H1 (cell line): ENCODE results near the gene PRKCSH. TPM values are rescaled to one million over a fixed set of nuclear protein-coding genes. Genes with fewer than 3 reads are reported as not detected.

Experiments
- CTCF ChIA-PET: fragments of 300-600 bp; sonication (Branson Sonifier 250); formaldehyde crosslinking; loops from one replicate; lab custom pipeline; 2021; ENCODE audit not compliant: partially characterized antibody; lab: Charles Lee
- POLR2A ChIA-PET: fragments of 300-600 bp; sonication (Branson Sonifier 250); formaldehyde crosslinking; loops from one replicate; lab custom pipeline; 2021; ENCODE audit warnings: inconsistent platforms; ENCODE audit not compliant: partially characterized antibody; lab: Charles Lee
- DNase-seq, 2 experiments: peaks; one replicate each; pipeline versions ENCODE4 v3.0.0 to v3.0.0-alpha.2; 2010 to 2022; ENCODE audit warnings: low spot score in 2 of 2, low read depth in 1 of 2, mixed read lengths in 1 of 2
- FAIRE-seq: peaks from 2 replicates; lab custom pipeline; 2011; peaks lifted over from hg19 to GRCh38; lab: Jason Lieb, UNC
- H2AFZ ChIP-seq: 2 replicates; pipeline ENCODE4 v1.8.1; 2012; ENCODE audit warnings: low read length, inconsistent platforms
- H2AK5ac ChIP-seq: 2 replicates; pipeline ENCODE4 v1.6.1; 2013; ENCODE audit warnings: low read depth, low read length
- H2BK120ac ChIP-seq: replicated peaks from 2 replicates; pipeline ENCODE3; 2013; ENCODE audit warnings: low read depth, low read length, inconsistent platforms
- H2BK12ac ChIP-seq: 2 replicates; pipeline ENCODE4 v1.6.1; 2013; ENCODE audit warnings: low read depth, low read length
- H2BK15ac ChIP-seq: 2 replicates; pipeline ENCODE4 v1.6.1; 2013; ENCODE audit warnings: low read length
- H2BK20ac ChIP-seq: 2 replicates; pipeline ENCODE4 v1.6.1; 2013; ENCODE audit warnings: low read length
- H2BK5ac ChIP-seq: 2 replicates; pipeline ENCODE4 v1.6.1; 2013; ENCODE audit warnings: low read depth, low read length
- H3K14ac ChIP-seq: 2 replicates; pipeline ENCODE4 v1.6.1; 2013; ENCODE audit warnings: inconsistent platforms; ENCODE audit not compliant: insufficient read length
- H3K18ac ChIP-seq: 2 replicates; pipeline ENCODE4 v1.6.1; 2013; ENCODE audit warnings: low read length; ENCODE audit errors: extremely low read depth
- H3K23ac ChIP-seq: 2 replicates; pipeline ENCODE4 v1.6.1; 2013; ENCODE audit warnings: inconsistent platforms; ENCODE audit not compliant: insufficient read length
- H3K23me2 ChIP-seq: 2 replicates; pipeline ENCODE4 v1.6.1; 2013; ENCODE audit warnings: low read depth, low read length
- H3K27ac ChIP-seq: 2 replicates; pipeline ENCODE4 v1.6.1; 2011; ENCODE audit warnings: low read depth, low read length, inconsistent platforms
- H3K27me3 ChIP-seq, 4 experiments: replicated peaks in 1 of 4; 1 replicate in 1 of 4; 2 replicates in 3 of 4; pipeline versions ENCODE4 v1.6.1 to v1.8.1; 2011 to 2013; ENCODE audit warnings: low read length in 3 of 4, mild to moderate bottlenecking in 3 of 4, inconsistent platforms in 2 of 4, mixed read lengths in 2 of 4, moderate library complexity in 1 of 4; ENCODE audit not compliant: control insufficient read depth in 3 of 4, insufficient read depth in 3 of 4; ENCODE audit errors: extremely low read depth in 1 of 4
- H3K36me3 ChIP-seq, 4 experiments: 2 replicates each; pipeline versions ENCODE4 v1.6.1 to v1.8.1; 2011 to 2013; ENCODE audit warnings: mild to moderate bottlenecking in 4 of 4, low read length in 3 of 4, moderate library complexity in 2 of 4, control low read depth in 1 of 4, inconsistent platforms in 1 of 4; ENCODE audit not compliant: insufficient read depth in 4 of 4, control insufficient read depth in 2 of 4
- H3K4ac ChIP-seq: replicated peaks from 2 replicates; pipeline ENCODE3; 2013; ENCODE audit warnings: low read length, low read depth, mixed read lengths, inconsistent platforms; ENCODE audit not compliant: insufficient read length
- H3K4me1 ChIP-seq, 4 experiments: replicated peaks in 1 of 4; 1 replicate in 1 of 4; 2 replicates in 3 of 4; pipeline versions ENCODE4 v1.6.1 to v1.8.1; 2011 to 2013; ENCODE audit warnings: low read length in 3 of 4, inconsistent platforms in 2 of 4, mixed read lengths in 1 of 4; ENCODE audit not compliant: insufficient read depth in 4 of 4, control insufficient read depth in 3 of 4
- H3K4me2 ChIP-seq, 2 experiments: 2 replicates each; pipeline versions ENCODE4 v1.6.1 to v1.8.1; 2011 to 2013; ENCODE audit warnings: low read depth in 2 of 2, low read length in 2 of 2, control low read depth in 1 of 2, inconsistent platforms in 1 of 2, mild to moderate bottlenecking in 1 of 2; ENCODE audit not compliant: insufficient read depth in 1 of 2
- H3K4me3 ChIP-seq, 4 experiments: fragments of 200-600, 300-600 bp in 1 of 4; sonication (generic), shearing (Covaris generic), sonication (Bioruptor Twin) in 1 of 4; 2 replicates each; pipeline versions ENCODE4 v1.5.1 to v1.8.1; 2011 to 2016; ENCODE audit warnings: low read length in 4 of 4, low read depth in 3 of 4, control low read depth in 2 of 4, inconsistent platforms in 2 of 4, mild to moderate bottlenecking in 2 of 4, mixed read lengths in 1 of 4, moderate library complexity in 1 of 4; ENCODE audit not compliant: insufficient read depth in 2 of 4; ENCODE audit errors: extremely low read depth in 1 of 4
- H3K56ac ChIP-seq: replicated peaks from 2 replicates; pipeline ENCODE3; 2013; ENCODE audit warnings: low read depth, mild to moderate bottlenecking, mixed read lengths, low read length, inconsistent platforms; ENCODE audit not compliant: insufficient read length
- H3K79me1 ChIP-seq: 2 replicates; pipeline ENCODE4 v1.6.1; 2013; ENCODE audit warnings: low read depth, low read length, control low read depth
- H3K79me2 ChIP-seq, 2 experiments: 2 replicates each; pipeline versions ENCODE4 v1.6.1 to v1.8.1; 2012 to 2013; ENCODE audit warnings: low read length in 2 of 2, mild to moderate bottlenecking in 2 of 2, inconsistent platforms in 1 of 2; ENCODE audit not compliant: insufficient read depth in 2 of 2, control insufficient read depth in 1 of 2
- H3K9ac ChIP-seq, 4 experiments: replicated peaks in 1 of 4; 1 replicate in 1 of 4; 2 replicates in 3 of 4; pipeline versions ENCODE4 v1.6.1 to v1.8.1; 2011 to 2013; ENCODE audit warnings: low read depth in 3 of 4, low read length in 3 of 4, control low read depth in 2 of 4, mild to moderate bottlenecking in 2 of 4, moderate library complexity in 2 of 4, inconsistent platforms in 1 of 4; ENCODE audit errors: extremely low read depth in 1 of 4
- H3K9me3 ChIP-seq, 2 experiments: 2 replicates each; pipeline versions ENCODE4 v1.6.1 to v1.8.1; 2012 to 2013; ENCODE audit warnings: mild to moderate bottlenecking in 2 of 2, moderate library complexity in 2 of 2, control low read depth in 1 of 2, inconsistent platforms in 1 of 2, low read depth in 1 of 2, low read length in 1 of 2, mixed read lengths in 1 of 2; ENCODE audit not compliant: insufficient read depth in 2 of 2
- H4K20me1 ChIP-seq, 2 experiments: replicated peaks in 1 of 2; 2 replicates each; pipeline versions ENCODE3 to v1.8.1; 2011 to 2013; ENCODE audit warnings: inconsistent platforms in 2 of 2, low read length in 2 of 2, mild to moderate bottlenecking in 1 of 2; ENCODE audit not compliant: insufficient read depth in 2 of 2, control insufficient read depth in 1 of 2
- H4K5ac ChIP-seq: 2 replicates; pipeline ENCODE4 v1.6.1; 2013; ENCODE audit warnings: low read length, low read depth, mixed read lengths, inconsistent platforms; ENCODE audit not compliant: insufficient read length
- H4K8ac ChIP-seq: 2 replicates; pipeline ENCODE4 v1.8.0; 2013; ENCODE audit warnings: mild to moderate bottlenecking, moderate library complexity, low read length, inconsistent platforms; ENCODE audit not compliant: insufficient read depth; ENCODE audit errors: extremely low read depth
- H4K91ac ChIP-seq: replicated peaks from 2 replicates; pipeline ENCODE3; 2013; ENCODE audit warnings: low read length, mixed read lengths, inconsistent platforms; ENCODE audit not compliant: insufficient read length
- CHD1 ChIP-seq: IDR thresholded peaks from 2 replicates; pipeline ENCODE4 v1.6.1; 2012; ENCODE audit warnings: low read depth, low read length, improper control_type of control experiment
- CREB1 ChIP-seq: IDR thresholded peaks from 2 replicates; pipeline ENCODE4 v1.6.1; 2012; ENCODE audit warnings: inconsistent platforms
- E2F6 ChIP-seq: IDR thresholded peaks from 2 replicates; pipeline ENCODE4 v1.6.1; 2012; ENCODE audit warnings: inconsistent platforms
- EGR1 ChIP-seq: IDR thresholded peaks from 2 replicates; pipeline ENCODE4 v1.6.1; 2011; ENCODE audit warnings: low read depth, low read length, borderline replicate concordance
- GABPA ChIP-seq: IDR thresholded peaks from 2 replicates; pipeline ENCODE4 v1.6.1; 2011; ENCODE audit warnings: mild to moderate bottlenecking, low read length, moderate library complexity, borderline replicate concordance; ENCODE audit not compliant: insufficient read depth
- GTF2F1 ChIP-seq: IDR thresholded peaks from 2 replicates; pipeline ENCODE4 v1.6.1; 2012; ENCODE audit warnings: low read depth, low read length, improper control_type of control experiment, borderline replicate concordance
- MAX ChIP-seq: IDR thresholded peaks from 2 replicates; pipeline ENCODE4 v1.6.1; 2012; ENCODE audit warnings: inconsistent platforms
- NRF1 ChIP-seq: IDR thresholded peaks from 2 replicates; pipeline ENCODE4 v1.6.1; 2011; ENCODE audit warnings: mild to moderate bottlenecking, low read depth, low read length, improper control_type of control experiment
- RAD21 ChIP-seq, 2 experiments: IDR thresholded peaks in 1 of 2; conservative IDR thresholded peaks in 1 of 2; 2 replicates each; pipeline ENCODE4 v1.6.1; 2011; ENCODE audit warnings: low read depth in 2 of 2, low read length in 2 of 2, improper control_type of control experiment in 1 of 2, inconsistent platforms in 1 of 2, mild to moderate bottlenecking in 1 of 2, moderate library complexity in 1 of 2
- SP1 ChIP-seq: IDR thresholded peaks from 2 replicates; pipeline ENCODE4 v1.6.1; 2011; ENCODE audit warnings: low read depth, low read length
- WGBS, 2 experiments: shearing (Covaris generic) in 1 of 2; methylation state at CpG; one replicate each; pipeline versions ENCODE4 v1.1.6 to v1.1.7; 2013 to 2015; ENCODE audit warnings: low lambda C conversion rate in 2 of 2, mixed read lengths in 2 of 2, inconsistent platforms in 1 of 2, low coverage in 1 of 2, missing lambda C conversion rate in 1 of 2; ENCODE audit not compliant: insufficient replicate concordance in 2 of 2, insufficient coverage in 1 of 2, insufficient read length in 1 of 2; ENCODE audit errors: extremely low coverage in 1 of 2, missing lambda C conversion rate in 1 of 2; 5-methylcytosine and 5-hydroxymethylcytosine counted together
- polyA plus RNA-seq, 7 experiments: library from polyadenylated mRNA; depleted of rRNA in 3 of 7; stranded (reverse) in 5 of 7; unstranded in 2 of 7; fragments of >200 nt in 5 of 7; fragments of 200-250 nt in 2 of 7; gene quantifications; 1 replicate in 5 of 7; 2 replicates in 1 of 7; 4 replicates in 1 of 7; pipeline versions ENCODE4 v1.2.1 to v1.2.3, GENCODE V29; 2011 to 2013; ENCODE audit warnings: missing spikeins in 2 of 7, mixed read lengths in 2 of 7
- total RNA-seq: library from RNA; stranded (reverse); fragmentation: NEBNext Ultra II Directional; extraction: Animal tissue kit (Norgen Biotek cat#: 25700); gene quantifications from 2 replicates; pipeline ENCODE4 v1.2.1, GENCODE V29; 2021

Gene PRKCSH
- total and polyA plus RNA-seq, 2 of the 8 experiments (the other 6 are each of a cell fraction or from before 2014, with no cell fraction given): 97.2 to 337 TPM

- no peak overlapping the region for H3K23ac ChIP-seq
- no peak overlapping the region for H2AFZ ChIP-seq
- no peak overlapping the region for H2BK120ac ChIP-seq
- peak overlapping the region in 1 of 2 experiments; percentile 55 for H3K4me2 ChIP-seq
- H4K20me1 ChIP-seq: peaks cover 0 to 7% of the 10 kb centered on the region in 2 experiments
- no peak overlapping the region for H2BK15ac ChIP-seq
- no peak overlapping the region for H3K56ac ChIP-seq
- no peak overlapping the region for H4K91ac ChIP-seq
- peak; percentile 79 to 90 for DNase-seq
- no peak overlapping the region for H2BK12ac ChIP-seq
- H4K5ac ChIP-seq: peak overlapping the region; percentile 18
- no peak overlapping the region for H2BK5ac ChIP-seq
- H3K36me3 ChIP-seq: no peaks in the 10 kb centered on the region; a peak in 1 of 8 replicates
- no peak overlapping the region for H2BK20ac ChIP-seq
- peak overlapping the region; percentile 86; the same call in 1 of the 2 replicates for H4K8ac ChIP-seq
- no peak overlapping the region for H2AK5ac ChIP-seq
- peaks cover 0 to 17% (median 5%) of the 10 kb centered on the region in 4 experiments; a peak in 5 of 7 replicates for H3K4me1 ChIP-seq
- 22% methylated on average over 36 of the region's 50 CpGs; no CpG with 5 or more reads in 1 of the 2 experiments for WGBS, 2 experiments
- H3K79me2 ChIP-seq: no peaks in the 10 kb centered on the region
- ChIA-PET CTCF (interaction anchor here (0.6 to 6.4 kb wide), 29 partner anchors 9 to 208 kb away, joined by 3 to 37 read pairs (median 4); partner anchors contain the start of genes EPOR, ODAD3 and PRKCSH), POLR2A (interaction anchor here (0.6 to 3.9 kb wide), 28 partner anchors 9 to 121 kb away, joined by 3 to 20 read pairs (median 4); partner anchors contain the start of gene EPOR)
- H3K14ac ChIP-seq: no peak overlapping the region
- H3K79me1 ChIP-seq: no peaks in the 10 kb centered on the region
- peaks cover 20 to 26% (median 23%) of the 10 kb centered on the region in 4 experiments for H3K27me3 ChIP-seq
- H3K4me3 ChIP-seq: peak overlapping the region in 3 of 4 experiments; percentile 4 to 56 (median 14); a peak in 2 of 8 replicates
- no peak overlapping the region; a peak in 1 of 7 replicates for H3K9ac ChIP-seq
- peaks cover 7% of the 10 kb centered on the region; the same call in 1 of the 2 replicates for H3K23me2 ChIP-seq
- no peak overlapping the region; the same call in 1 of the 2 replicates for H3K18ac ChIP-seq
- no peaks in the 10 kb centered on the region; a peak in 1 of 4 replicates for H3K9me3 ChIP-seq
- no peak overlapping the region for H3K4ac ChIP-seq
- peak; percentile 19 for FAIRE-seq
- no peak overlapping the region for H3K27ac ChIP-seq
- TF ChIP-seq GTF2F1 (no peak), MAX (peak; percentile 87), CREB1 (peak; percentile 52; the same call in 1 of the 2 replicates), EGR1 (no peak), E2F6 (peak; percentile 85), RAD21 (IDR thresholded peaks at IDR 0.05 in 1 of 2, conservative IDR thresholded peaks at IDR 0.05 in 1 of 2; ENCODE audit: low read depth in 2 of 2, low read length in 2 of 2) (peak; percentile 2 to 21; a peak in 1 of 4 replicates), GABPA (0 out of 2 replicates have a peak, but pooled peaks have one; percentile 18), NRF1 (no peak), SP1 (peak; percentile 71), CHD1 (no peak)
Observed at GRCh38 chr19:11481534-11482383, 46.3 kb downstream of the PRKCSH start.
